ENCODE measurements around the gene CD6. TPM values are rescaled to one million over a fixed set of nuclear protein-coding genes. Genes with fewer than 3 reads are reported as not detected.

The CD6 gene
- total RNA-seq, 1 experiment from 2014 or later: 1.4 TPM

DNA sequence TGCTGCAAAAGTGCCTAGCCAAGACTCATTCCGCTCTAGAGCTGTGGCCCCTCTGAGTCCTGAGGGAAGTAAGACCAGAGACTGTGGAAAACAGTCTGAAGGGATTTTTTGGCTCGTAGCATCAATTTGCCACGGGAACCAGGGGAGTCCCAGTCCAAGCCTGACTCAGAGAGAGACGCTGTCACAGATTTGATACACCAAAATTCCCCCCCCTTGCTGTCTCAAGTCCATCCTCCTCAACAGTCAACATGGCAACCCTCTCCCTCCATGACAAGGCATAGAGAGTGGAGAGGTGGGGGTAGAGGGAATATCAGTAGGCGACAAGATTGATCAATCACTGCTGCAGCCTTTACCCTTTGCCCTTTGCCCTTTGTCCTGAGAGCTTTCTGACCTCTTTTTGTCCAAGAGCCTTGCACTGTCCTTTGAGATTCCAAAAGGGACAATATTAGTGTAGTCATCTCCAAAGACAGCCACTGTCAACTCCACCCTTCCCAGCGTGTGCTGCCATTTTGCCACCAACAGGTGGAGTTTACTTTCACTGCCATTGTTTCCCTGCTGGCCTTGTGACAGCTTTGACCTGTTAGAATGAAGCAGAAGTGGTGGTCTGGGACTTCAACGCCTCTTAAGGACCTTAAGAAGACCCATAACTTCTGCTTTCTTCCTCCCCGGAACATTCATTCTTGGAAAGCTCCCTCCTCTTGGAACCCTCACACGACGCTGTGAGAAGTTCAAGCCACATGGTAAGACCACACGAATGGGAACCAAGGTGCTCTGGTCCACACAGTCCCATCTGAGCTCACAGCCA is 26.8 kb upstream of the CD6 start:
- Histone ChIP-seq H3K4me2 (ENCODE audit: low read length) (no peak overlapping the region), H3K4me3 (replicated peaks in 1 of 2; ENCODE audit: low read depth in 1 of 2, low read length in 2 of 2) (no peak overlapping the region), H3K9me2 (ENCODE audit: insufficient read depth) (no peaks in the 10 kb centered on the region), H3K79me2 (ENCODE audit: insufficient read depth, low read length) (no peaks in the 10 kb centered on the region), H2AFZ (ENCODE audit: low read depth, low read length, poor library complexity, severe bottlenecking) (no peak overlapping the region), H3K36me3 (ENCODE audit: control insufficient read depth in 1 of 2, insufficient read depth in 2 of 2, low read length in 2 of 2) (no peaks in the 10 kb centered on the region), H3K9me3 (ENCODE audit: control insufficient read depth in 1 of 2, insufficient read depth in 1 of 2, low read depth in 1 of 2, low read length in 2 of 2) (no peaks in the 10 kb centered on the region), H3K27ac (ENCODE audit: low read depth, low read length) (no peak overlapping the region), H3K4me1 (ENCODE audit: control insufficient read depth in 1 of 2, insufficient read depth in 2 of 2, low read length in 2 of 2) (no peaks in the 10 kb centered on the region), H3K9ac (ENCODE audit: low read length) (no peak overlapping the region), H3K27me3 (ENCODE audit: insufficient read depth, low read length) (0 out of 2 replicates have a peak, but pooled peaks cover 11% of the 10 kb centered on the region), H4K20me1 (ENCODE audit: insufficient read depth) (no peaks in the 10 kb centered on the region)
- DNase-seq (ENCODE audit: low read depth, low spot score) (no peak), ATAC-seq (peak; percentile 68)
- RAD21 ChIA-PET (ENCODE audit: low non-redundant PET in 1 of 2, low total read pairs in 2 of 2, uncharacterized antibody in 2 of 2, unreplicated experiment in 2 of 2): no interaction called here
- no TSS peak for BruUV-seq (replicated peaks)
- POLR2A ChIA-PET: no interaction called here
- CTCF ChIA-PET: interaction anchor here (0.9 to 1.3 kb wide), 2 partner anchors 242 to 243 kb away, joined by 3 read pairs; no protein-coding TSS in a partner anchor
- TF ChIP-seq, protein P1, sequence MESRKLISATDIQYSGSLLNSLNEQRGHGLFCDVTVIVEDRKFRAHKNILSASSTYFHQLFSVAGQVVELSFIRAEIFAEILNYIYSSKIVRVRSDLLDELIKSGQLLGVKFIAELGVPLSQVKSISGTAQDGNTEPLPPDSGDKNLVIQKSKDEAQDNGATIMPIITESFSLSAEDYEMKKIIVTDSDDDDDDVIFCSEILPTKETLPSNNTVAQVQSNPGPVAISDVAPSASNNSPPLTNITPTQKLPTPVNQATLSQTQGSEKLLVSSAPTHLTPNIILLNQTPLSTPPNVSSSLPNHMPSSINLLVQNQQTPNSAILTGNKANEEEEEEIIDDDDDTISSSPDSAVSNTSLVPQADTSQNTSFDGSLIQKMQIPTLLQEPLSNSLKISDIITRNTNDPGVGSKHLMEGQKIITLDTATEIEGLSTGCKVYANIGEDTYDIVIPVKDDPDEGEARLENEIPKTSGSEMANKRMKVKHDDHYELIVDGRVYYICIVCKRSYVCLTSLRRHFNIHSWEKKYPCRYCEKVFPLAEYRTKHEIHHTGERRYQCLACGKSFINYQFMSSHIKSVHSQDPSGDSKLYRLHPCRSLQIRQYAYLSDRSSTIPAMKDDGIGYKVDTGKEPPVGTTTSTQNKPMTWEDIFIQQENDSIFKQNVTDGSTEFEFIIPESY (IDR thresholded peaks at IDR 0.05; ENCODE audit: extremely low read depth, insufficient replicate concordance, low read length): no peak
- peak; percentile 30; the same call in 1 of the 2 replicates for TF ChIP-seq RAD21 (IDR thresholded peaks at IDR 0.05; ENCODE audit: low read depth)
- TF ChIP-seq, protein P2, sequence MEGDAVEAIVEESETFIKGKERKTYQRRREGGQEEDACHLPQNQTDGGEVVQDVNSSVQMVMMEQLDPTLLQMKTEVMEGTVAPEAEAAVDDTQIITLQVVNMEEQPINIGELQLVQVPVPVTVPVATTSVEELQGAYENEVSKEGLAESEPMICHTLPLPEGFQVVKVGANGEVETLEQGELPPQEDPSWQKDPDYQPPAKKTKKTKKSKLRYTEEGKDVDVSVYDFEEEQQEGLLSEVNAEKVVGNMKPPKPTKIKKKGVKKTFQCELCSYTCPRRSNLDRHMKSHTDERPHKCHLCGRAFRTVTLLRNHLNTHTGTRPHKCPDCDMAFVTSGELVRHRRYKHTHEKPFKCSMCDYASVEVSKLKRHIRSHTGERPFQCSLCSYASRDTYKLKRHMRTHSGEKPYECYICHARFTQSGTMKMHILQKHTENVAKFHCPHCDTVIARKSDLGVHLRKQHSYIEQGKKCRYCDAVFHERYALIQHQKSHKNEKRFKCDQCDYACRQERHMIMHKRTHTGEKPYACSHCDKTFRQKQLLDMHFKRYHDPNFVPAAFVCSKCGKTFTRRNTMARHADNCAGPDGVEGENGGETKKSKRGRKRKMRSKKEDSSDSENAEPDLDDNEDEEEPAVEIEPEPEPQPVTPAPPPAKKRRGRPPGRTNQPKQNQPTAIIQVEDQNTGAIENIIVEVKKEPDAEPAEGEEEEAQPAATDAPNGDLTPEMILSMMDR (IDR thresholded peaks at IDR 0.05 in 2 of 3, conservative IDR thresholded peaks at IDR 0.05 in 1 of 3; ENCODE audit: borderline replicate concordance in 1 of 3, insufficient read depth in 1 of 3, low read depth in 2 of 3, low read length in 2 of 3): peak in 2 of 3 experiments; percentile 39 to 55; a peak in 4 of 6 replicates
- intact Hi-C loops (cut with micrococcal nuclease): no loop called here

All from HCT116 (cell line).